K562 (cell line): ENCODE measurements around the gene TRAF7. TPM values are rescaled to one million over a fixed set of nuclear protein-coding genes. Genes with fewer than 3 reads are reported as not detected.

Experiments
- ATAC-seq: fragments of 200-7000 bp; cut with Tn5 transposase; 3 replicates; pipeline ENCODE4 v1.9.1; 2020; ENCODE audit warnings: moderate library complexity
- BruUV-seq: library from RNA; stranded (reverse); fragments of 400-500 nt; replicated peaks from 2 replicates; lab custom pipeline; 2021; lab: Mats Ljungman, UMichigan
- CTCF ChIA-PET: fragments of 300-600 bp; formaldehyde crosslinking; extraction: SDS; loops from one replicate; lab custom pipeline; 2021; ENCODE audit warnings: low intra/inter-chr PET ratio; lab: Yijun Ruan, JAX
- POLR2A ChIA-PET: fragments of 300-600, 350-650 bp; sonication (Branson Sonifier 250); formaldehyde crosslinking; extraction: SDS; loops from one replicate; lab custom pipeline; 2021; ENCODE audit warnings: antibody characterized with exemption, inconsistent platforms; lab: Yijun Ruan, JAX
- DNase-seq, 4 experiments: peaks; one replicate each; pipeline versions ENCODE4 v3.0.0 to v3.0.0-alpha.2; 2011 to 2018; ENCODE audit warnings: low spot score in 3 of 4, mixed read lengths in 3 of 4; ENCODE audit errors: extremely low read depth in 1 of 4
- FAIRE-seq: peaks from 2 replicates; lab custom pipeline; 2011; peaks lifted over from hg19 to GRCh38; lab: Jason Lieb, UNC
- H2AFZ ChIP-seq: 2 replicates; pipeline ENCODE4 v1.6.0; 2011; ENCODE audit warnings: low read depth, low read length, control low read depth, inconsistent platforms
- H3K27ac ChIP-seq: fragments of 200-600 bp; 3 replicates; pipeline ENCODE4 v1.8.0; 2011; ENCODE audit warnings: low read depth, mild to moderate bottlenecking, control low read depth, inconsistent platforms, low read length, moderate library complexity, mixed read lengths; ENCODE audit errors: extremely low read depth
- H3K27me3 ChIP-seq, 2 experiments: fragments of 300-600 bp in 1 of 2; 2 replicates in 1 of 2; 3 replicates in 1 of 2; pipeline versions ENCODE4 v1.6.0 to v1.8.0; 2011; ENCODE audit warnings: inconsistent platforms in 2 of 2, low read length in 2 of 2, mild to moderate bottlenecking in 1 of 2, mixed read lengths in 1 of 2, moderate library complexity in 1 of 2; ENCODE audit not compliant: control insufficient read depth in 2 of 2, insufficient read depth in 2 of 2
- H3K36me3 ChIP-seq: fragments of 300-600 bp; 3 replicates; pipeline ENCODE4 v1.8.0; 2011; ENCODE audit warnings: mild to moderate bottlenecking, low read length, inconsistent platforms; ENCODE audit not compliant: control insufficient read depth, insufficient read depth
- H3K4me1 ChIP-seq, 2 experiments: fragments of 200-600 bp in 1 of 2; replicated peaks in 1 of 2; 2 replicates in 1 of 2; 3 replicates in 1 of 2; pipeline versions ENCODE4 v1.5.1 to v1.8.0; 2011; ENCODE audit warnings: inconsistent platforms in 2 of 2, low read length in 2 of 2, mild to moderate bottlenecking in 1 of 2, mixed read lengths in 1 of 2, moderate library complexity in 1 of 2; ENCODE audit not compliant: control insufficient read depth in 2 of 2, insufficient read depth in 2 of 2
- H3K4me2 ChIP-seq: 2 replicates; pipeline ENCODE4 v1.6.1; 2011; ENCODE audit warnings: low read length, control low read depth, inconsistent platforms, mixed read lengths; ENCODE audit not compliant: insufficient read depth
- H3K4me3 ChIP-seq: fragments of 200-600 bp; sonication (generic), shearing (Covaris generic); 2 replicates; pipeline ENCODE4 v1.5.1; 2016; ENCODE audit warnings: control low read depth, inconsistent platforms
- H3K79me2 ChIP-seq: fragments of 200-600 bp; 3 replicates; pipeline ENCODE4 v1.8.0; 2011; ENCODE audit warnings: low read length, inconsistent platforms; ENCODE audit not compliant: control insufficient read depth, insufficient read depth
- H3K9ac ChIP-seq, 2 experiments: 2 replicates each; pipeline versions ENCODE4 v1.6.0 to v1.6.1; 2011; ENCODE audit warnings: low read depth in 2 of 2, low read length in 2 of 2, control low read depth in 1 of 2, inconsistent platforms in 1 of 2, mild to moderate bottlenecking in 1 of 2, mixed read lengths in 1 of 2; ENCODE audit not compliant: insufficient read depth in 1 of 2
- H3K9me1 ChIP-seq: one replicate; pipeline ENCODE4 v1.6.0; 2011; ENCODE audit warnings: inconsistent platforms, mild to moderate bottlenecking, low read length, moderate library complexity; ENCODE audit not compliant: control insufficient read depth, insufficient read depth
- H3K9me3 ChIP-seq: replicated peaks from 2 replicates; pipeline ENCODE4 v1.5.1; 2011; ENCODE audit warnings: low read depth, low read length, inconsistent platforms; ENCODE audit not compliant: control insufficient read depth, insufficient read depth
- H4K20me1 ChIP-seq: replicated peaks from 2 replicates; pipeline ENCODE4 v1.6.1; 2011; ENCODE audit warnings: low read length, inconsistent platforms, mixed read lengths; ENCODE audit not compliant: control insufficient read depth, insufficient read depth
- BMI1 ChIP-seq: fragments of 150-350 bp; IDR thresholded peaks from 2 replicates; pipeline ENCODE4 v1.6.1; 2014; ENCODE audit warnings: low read length
- POLR2G ChIP-seq: fragments of 200-400 bp; formaldehyde crosslinking; IDR thresholded peaks from 2 replicates; pipeline ENCODE4 v1.6.1; 2017; ENCODE audit warnings: low read depth, mild to moderate bottlenecking, antibody characterized with exemption, low read length, moderate library complexity
- PRMT5 ChIP-seq: sonication (generic); formaldehyde crosslinking; IDR thresholded peaks from 2 replicates; pipeline ENCODE4 v1.5.0; 2020; ENCODE audit warnings: missing genetic modification reagents
- ZBTB33 ChIP-seq: sonication (generic); formaldehyde crosslinking; IDR thresholded peaks from 2 replicates; pipeline ENCODE4 v1.8.1; 2023; ENCODE audit warnings: mild to moderate bottlenecking, missing genetic modification reagents
- ZNF165 ChIP-seq: fragments of 250-450 bp; sonication (Bioruptor Pico); IDR thresholded peaks from 2 replicates; pipeline ENCODE4 v1.4.0; 2020; ENCODE audit warnings: borderline replicate concordance
- ZNF436 ChIP-seq: fragments of 250-450, 450-650 bp; sonication (Bioruptor Pico); formaldehyde crosslinking; IDR thresholded peaks from 2 replicates; pipeline ENCODE4 v1.7.0; 2020; ENCODE audit warnings: mild to moderate bottlenecking
- WGBS: fragments of 100-300 bp; shearing (Covaris generic); methylation state at CpG from one replicate; pipeline ENCODE4 v1.1.6; 2016; ENCODE audit warnings: low coverage, mixed read lengths; ENCODE audit not compliant: insufficient coverage; ENCODE audit errors: missing lambda C conversion rate; 5-methylcytosine and 5-hydroxymethylcytosine counted together
- in situ Hi-C: fragments of 300-500 bp; cut with MboI; formaldehyde crosslinking; loops from 4 replicates; pipeline ENCODE4 v1.15.0; 2018; ENCODE audit warnings: inconsistent platforms, mixed read lengths
- intact Hi-C: fragments of 100-400 bp; cut with micrococcal nuclease; formaldehyde crosslinking; loops from 2 replicates; pipeline ENCODE4 v1.14.2; 2022
- polyA plus RNA-seq, 8 experiments: library from polyadenylated mRNA; depleted of rRNA in 4 of 8; stranded (reverse) in 5 of 8; unstranded in 3 of 8; fragments of >200 nt; fragmentation: Nextera tagmentation in 2 of 8; fragmentation: Illumina TruSeq in 1 of 8; extraction: Ambion mirVana in 2 of 8; extraction: Trizol in 1 of 8; gene quantifications; 2 replicates each; pipeline versions ENCODE4 v1.2.1 to v1.2.3, GENCODE V29; 2011 to 2014; ENCODE audit warnings: inconsistent platforms in 1 of 8, missing spikeins in 1 of 8
- total RNA-seq, 7 experiments: library from RNA; depleted of rRNA in 6 of 7; stranded (reverse); fragments of >200 nt in 6 of 7; fragmentation: Illumina TruSeq in 2 of 7; extraction: Trizol in 2 of 7; gene quantifications; 2 replicates each; pipeline versions ENCODE4 v1.2.1 to v1.2.3, GENCODE V29; 2011 to 2021; ENCODE audit warnings: low replicate concordance in 1 of 7
- TF ChIP-seq, protein P1 (sequence below): sonication (generic); formaldehyde crosslinking; IDR thresholded peaks from 2 replicates; pipeline ENCODE4 v1.8.1; 2022; ENCODE audit warnings: missing genetic modification reagents

The TRAF7 gene
- total and polyA plus RNA-seq, 9 of the 15 experiments (the other 6 are each of a cell fraction or from before 2014, with no cell fraction given): 1.1 to 113 (median 41.6) TPM

DNA sequence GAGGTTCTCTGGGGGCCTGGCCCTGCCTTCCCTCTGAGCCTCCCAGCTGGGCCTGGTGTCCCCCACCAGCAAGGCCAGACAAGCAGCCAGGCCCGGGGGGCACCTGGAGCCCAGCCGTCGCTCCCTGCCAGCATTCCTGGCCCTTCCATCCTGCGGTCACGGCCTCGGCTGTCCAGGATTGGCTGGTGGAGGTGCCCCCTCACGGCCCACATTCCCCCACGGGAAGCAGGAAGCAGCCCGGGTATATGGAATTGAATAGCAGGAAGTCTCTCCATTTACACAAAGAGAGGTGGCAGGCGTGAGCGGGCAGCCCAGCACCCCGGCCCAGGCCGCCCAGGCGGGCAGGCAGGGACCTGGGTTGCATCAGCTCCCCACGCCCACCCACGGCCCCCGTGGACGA, 14.5 kb downstream of the TRAF7 start:
- no peaks in the 10 kb centered on the region for H3K9me3 ChIP-seq
- no peak overlapping the region for H3K27ac ChIP-seq
- in situ Hi-C loops: no loop called here
- TF ChIP-seq BMI1 (no peak), PRMT5 (CRISPR knock-in tag) (no peak)
- intact Hi-C loops: no loop called here
- peaks cover 80% of the 10 kb centered on the region for H3K36me3 ChIP-seq
- peaks cover 0 to 44% of the 10 kb centered on the region in 2 experiments; a peak in 2 of 5 replicates for H3K4me1 ChIP-seq
- H3K79me2 ChIP-seq: peaks cover 9% of the 10 kb centered on the region; the same call in 2 of the 3 replicates
- H3K4me2 ChIP-seq: no peak overlapping the region
- no peaks in the 10 kb centered on the region for H3K9me1 ChIP-seq
- FAIRE-seq (no peak), ATAC-seq (no peak), DNase-seq (no peak)
- no peaks in the 10 kb centered on the region for H4K20me1 ChIP-seq
- WGBS: 95% methylated on average over 8 of the region's 18 CpGs
- no peak overlapping the region for H2AFZ ChIP-seq
- peak overlapping the region in 1 of 2 experiments; percentile 64; a peak in 1 of 4 replicates for H3K9ac ChIP-seq
- no peak overlapping the region for H3K4me3 ChIP-seq
- no TSS peak for BruUV-seq
- ChIA-PET POLR2A (interaction anchor here (0.7 to 4.8 kb wide), 2 partner anchors 15 to 26 kb away, joined by 3 to 46 read pairs; partner anchors contain the start of gene TRAF7), CTCF (no interaction called here)
- H3K27me3 ChIP-seq: no peaks in the 10 kb centered on the region

GRCh38 chr16:2170587-2171435, 15.2 kb downstream of the TRAF7 start:
- no TSS peak for BruUV-seq
- Histone ChIP-seq H3K27me3 (no peaks in the 10 kb centered on the region), H3K4me3 (no peak overlapping the region), H3K9me1 (no peaks in the 10 kb centered on the region), H3K9me3 (no peaks in the 10 kb centered on the region), H3K4me2 (no peak overlapping the region), H4K20me1 (no peaks in the 10 kb centered on the region), H3K27ac (no peak overlapping the region), H2AFZ (no peak overlapping the region), H3K36me3 (peaks cover 83% of the 10 kb centered on the region), H3K4me1 (peaks cover 0 to 44% of the 10 kb centered on the region in 2 experiments; a peak in 1 of 5 replicates), H3K79me2 (peaks cover 5% of the 10 kb centered on the region; the same call in 2 of the 3 replicates), H3K9ac (no peak overlapping the region; a peak in 1 of 4 replicates)
- DNase-seq (no peak), ATAC-seq (no peak), FAIRE-seq (no peak)
- intact Hi-C loops: no loop called here
- TF ChIP-seq ZNF165 (CRISPR knock-in tag): no peak
- TF ChIP-seq ZNF436: no peak
- TF ChIP-seq ZBTB33 (CRISPR knock-in tag): peak; percentile 90
- peak; percentile 31 for TF ChIP-seq POLR2G
- TF ChIP-seq, protein P1, sequence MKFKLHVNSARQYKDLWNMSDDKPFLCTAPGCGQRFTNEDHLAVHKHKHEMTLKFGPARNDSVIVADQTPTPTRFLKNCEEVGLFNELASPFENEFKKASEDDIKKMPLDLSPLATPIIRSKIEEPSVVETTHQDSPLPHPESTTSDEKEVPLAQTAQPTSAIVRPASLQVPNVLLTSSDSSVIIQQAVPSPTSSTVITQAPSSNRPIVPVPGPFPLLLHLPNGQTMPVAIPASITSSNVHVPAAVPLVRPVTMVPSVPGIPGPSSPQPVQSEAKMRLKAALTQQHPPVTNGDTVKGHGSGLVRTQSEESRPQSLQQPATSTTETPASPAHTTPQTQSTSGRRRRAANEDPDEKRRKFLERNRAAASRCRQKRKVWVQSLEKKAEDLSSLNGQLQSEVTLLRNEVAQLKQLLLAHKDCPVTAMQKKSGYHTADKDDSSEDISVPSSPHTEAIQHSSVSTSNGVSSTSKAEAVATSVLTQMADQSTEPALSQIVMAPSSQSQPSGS (CRISPR knock-in tag): no peak
- in situ Hi-C loops: no loop called here
- 96% methylated on average over 16 of the region's 47 CpGs for WGBS
- POLR2A ChIA-PET: no interaction called here
- CTCF ChIA-PET: no interaction called here
